ENCODE measurements around the gene SYTL1. TPM values are rescaled to one million over a fixed set of nuclear protein-coding genes. Genes with fewer than 3 reads are reported as not detected.

SYTL1 gene
- total RNA-seq, 1 donor, result under 0.01 TPM

Small RNAs within 50 kb of the gene (small RNA-seq; reads per million reads assigned to genes)
- gene RNU6-48P, result not detected

Other genes with a start within 250 kb of the SYTL1 start
- gene SLC9A1, start 186.9 kb upstream of the SYTL1 start, total RNA-seq, result 6.2 and 7.6 TPM in 2 replicates
- 30.9 and 34.4 TPM in 2 replicates for gene WDTC1, start 107.4 kb upstream of the SYTL1 start, total RNA-seq
- 23.9 and 30.4 TPM in 2 replicates for gene TMEM222, start 19.9 kb upstream of the SYTL1 start, total RNA-seq
- 25.7 and 29.8 TPM in 2 replicates for gene MAP3K6, start 24.9 kb downstream of the SYTL1 start, total RNA-seq
- gene FCN3, start 32.8 kb downstream of the SYTL1 start, total RNA-seq, result not detected in 2 replicates
- not detected in 2 replicates for gene CD164L2, start 41.3 kb downstream of the SYTL1 start, total RNA-seq
- gene GPR3, start 50.6 kb downstream of the SYTL1 start, total RNA-seq, result under 0.01 and 0.36 TPM in 2 replicates
- 24.5 and 24.6 TPM in 2 replicates for gene WASF2, start 148.1 kb downstream of the SYTL1 start, total RNA-seq

All from osteoblast (primary cell).